NOMO-1 (cell line): ENCODE measurements around the gene MYBBP1A.
"Not testable (repeated sequence)": the region's sequence is repeated elsewhere in the genome, so short reads cannot be mapped to it uniquely, and the experiment has no call there.

Experiments
- DNase-seq, 2 experiments: peaks; one replicate each; lab custom pipeline; 2025; ENCODE audit not compliant: unreplicated experiment in 2 of 2; lab: John Stamatoyannopoulos, UW

MYBBP1A gene, protein sequence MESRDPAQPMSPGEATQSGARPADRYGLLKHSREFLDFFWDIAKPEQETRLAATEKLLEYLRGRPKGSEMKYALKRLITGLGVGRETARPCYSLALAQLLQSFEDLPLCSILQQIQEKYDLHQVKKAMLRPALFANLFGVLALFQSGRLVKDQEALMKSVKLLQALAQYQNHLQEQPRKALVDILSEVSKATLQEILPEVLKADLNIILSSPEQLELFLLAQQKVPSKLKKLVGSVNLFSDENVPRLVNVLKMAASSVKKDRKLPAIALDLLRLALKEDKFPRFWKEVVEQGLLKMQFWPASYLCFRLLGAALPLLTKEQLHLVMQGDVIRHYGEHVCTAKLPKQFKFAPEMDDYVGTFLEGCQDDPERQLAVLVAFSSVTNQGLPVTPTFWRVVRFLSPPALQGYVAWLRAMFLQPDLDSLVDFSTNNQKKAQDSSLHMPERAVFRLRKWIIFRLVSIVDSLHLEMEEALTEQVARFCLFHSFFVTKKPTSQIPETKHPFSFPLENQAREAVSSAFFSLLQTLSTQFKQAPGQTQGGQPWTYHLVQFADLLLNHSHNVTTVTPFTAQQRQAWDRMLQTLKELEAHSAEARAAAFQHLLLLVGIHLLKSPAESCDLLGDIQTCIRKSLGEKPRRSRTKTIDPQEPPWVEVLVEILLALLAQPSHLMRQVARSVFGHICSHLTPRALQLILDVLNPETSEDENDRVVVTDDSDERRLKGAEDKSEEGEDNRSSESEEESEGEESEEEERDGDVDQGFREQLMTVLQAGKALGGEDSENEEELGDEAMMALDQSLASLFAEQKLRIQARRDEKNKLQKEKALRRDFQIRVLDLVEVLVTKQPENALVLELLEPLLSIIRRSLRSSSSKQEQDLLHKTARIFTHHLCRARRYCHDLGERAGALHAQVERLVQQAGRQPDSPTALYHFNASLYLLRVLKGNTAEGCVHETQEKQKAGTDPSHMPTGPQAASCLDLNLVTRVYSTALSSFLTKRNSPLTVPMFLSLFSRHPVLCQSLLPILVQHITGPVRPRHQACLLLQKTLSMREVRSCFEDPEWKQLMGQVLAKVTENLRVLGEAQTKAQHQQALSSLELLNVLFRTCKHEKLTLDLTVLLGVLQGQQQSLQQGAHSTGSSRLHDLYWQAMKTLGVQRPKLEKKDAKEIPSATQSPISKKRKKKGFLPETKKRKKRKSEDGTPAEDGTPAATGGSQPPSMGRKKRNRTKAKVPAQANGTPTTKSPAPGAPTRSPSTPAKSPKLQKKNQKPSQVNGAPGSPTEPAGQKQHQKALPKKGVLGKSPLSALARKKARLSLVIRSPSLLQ (N-terminal part only)

DNA sequence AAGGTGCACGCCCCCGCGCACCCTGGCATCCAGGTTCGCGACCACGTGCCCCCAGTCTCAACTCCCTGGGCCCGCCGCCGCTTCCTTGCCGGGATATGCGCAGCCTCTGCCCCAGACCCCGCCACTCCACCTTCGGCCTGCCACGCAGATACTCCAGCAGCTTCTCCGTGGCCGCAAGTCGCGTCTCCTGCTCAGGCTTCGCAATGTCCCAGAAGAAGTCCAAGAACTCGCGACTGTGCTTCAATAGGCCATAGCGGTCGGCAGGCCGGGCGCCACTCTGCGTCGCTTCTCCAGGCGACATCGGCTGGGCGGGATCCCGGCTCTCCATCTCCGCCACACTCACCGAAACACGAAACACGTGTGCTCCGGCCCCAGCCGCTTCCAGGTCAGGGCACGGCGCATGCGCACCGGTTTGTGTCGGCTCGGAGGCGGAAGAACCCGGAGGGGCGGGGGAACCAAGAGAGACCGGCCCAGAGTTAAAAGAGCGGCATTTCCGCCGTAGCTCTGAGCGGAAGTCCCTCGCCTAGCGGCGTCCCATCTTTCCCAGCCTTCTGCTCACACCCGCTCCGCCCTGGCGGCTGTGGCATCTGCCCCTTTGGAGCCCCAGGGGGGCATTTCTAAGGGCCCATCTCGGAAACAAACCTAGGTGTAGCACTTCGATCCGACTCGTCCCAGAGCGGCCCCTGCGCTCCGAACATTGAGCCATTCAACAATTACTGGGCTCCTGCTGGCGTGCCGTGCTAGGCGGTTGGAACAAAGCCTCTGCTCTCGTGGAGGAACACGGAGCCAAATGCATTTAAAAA is at the start of gene MYBBP1A:
TSS of gene MYBBP1A (minus strand) at position 388 of the 803 bp plus-strand sequence. CDS start at position 328, 60 bp downstream.
- DNase-seq = peak; percentile 96 to 97

DNA sequence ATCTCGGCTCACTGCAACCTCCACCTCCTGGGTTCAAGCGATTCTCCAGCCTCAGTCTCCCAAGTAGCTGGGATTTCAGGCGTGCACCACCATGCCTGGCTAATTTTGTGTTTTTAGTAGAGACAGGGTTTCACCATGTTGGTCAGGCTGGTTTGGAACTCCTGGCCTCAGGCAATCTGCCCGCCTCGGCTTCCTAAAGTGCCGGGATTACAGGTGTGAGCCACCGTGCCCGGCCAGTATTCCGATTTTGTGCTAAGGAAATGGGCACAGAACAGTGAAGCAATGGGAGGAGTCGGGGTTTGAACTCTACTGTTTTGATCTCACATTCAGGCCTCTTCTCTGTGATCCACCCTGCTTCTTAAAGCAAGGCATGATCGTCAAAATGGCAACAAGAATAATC is 49.6 kb upstream of the MYBBP1A start:
- not testable (repeated sequence) for DNase-seq

DNA sequence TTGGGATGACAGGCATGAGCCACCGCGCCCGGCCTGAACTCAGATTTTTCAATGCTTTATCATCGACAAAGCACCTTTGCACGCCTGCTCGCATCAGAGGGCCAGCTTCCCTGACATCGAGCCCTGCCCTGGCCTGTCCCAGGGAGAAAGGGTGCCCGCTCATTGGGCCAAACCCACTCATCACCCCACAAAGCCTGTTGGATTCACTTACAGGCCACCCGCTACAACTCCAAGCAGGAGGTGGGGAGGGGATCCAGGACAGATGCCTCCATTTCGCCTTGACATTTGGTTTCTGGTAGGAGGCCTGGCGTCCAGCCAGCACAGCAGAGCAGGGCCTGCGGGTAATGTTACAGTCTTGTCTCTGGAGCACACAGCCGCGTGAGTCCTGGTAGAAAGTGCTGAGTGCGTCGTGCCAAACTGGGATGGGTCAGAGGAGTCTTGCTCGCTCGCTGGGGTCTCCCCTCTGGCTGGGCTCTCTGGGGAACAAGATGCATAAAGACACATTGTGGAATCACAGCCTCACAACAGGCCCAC is 49.0 kb upstream of the MYBBP1A start:
- no peak for DNase-seq

DNA sequence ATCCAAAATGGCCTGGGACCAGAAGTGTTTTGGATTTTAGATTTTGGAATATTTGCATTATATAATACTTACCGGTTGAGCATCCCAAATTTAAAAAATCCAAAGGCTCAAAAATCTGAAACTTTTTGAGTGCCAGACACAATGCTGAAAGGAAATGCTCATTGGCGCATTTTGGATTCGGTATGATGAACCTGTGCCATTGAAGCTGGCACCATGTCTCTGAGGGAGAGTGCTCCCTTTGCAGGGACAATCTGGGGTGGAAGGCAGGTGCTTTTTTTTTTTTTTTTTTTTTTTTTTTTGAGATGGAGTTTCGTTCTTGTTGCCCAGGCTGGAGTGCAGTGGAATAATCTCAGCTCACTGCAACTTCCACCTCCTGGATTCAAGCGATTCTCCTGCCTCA is 46.9 kb upstream of the MYBBP1A start:
- DNase-seq = no peak

DNA sequence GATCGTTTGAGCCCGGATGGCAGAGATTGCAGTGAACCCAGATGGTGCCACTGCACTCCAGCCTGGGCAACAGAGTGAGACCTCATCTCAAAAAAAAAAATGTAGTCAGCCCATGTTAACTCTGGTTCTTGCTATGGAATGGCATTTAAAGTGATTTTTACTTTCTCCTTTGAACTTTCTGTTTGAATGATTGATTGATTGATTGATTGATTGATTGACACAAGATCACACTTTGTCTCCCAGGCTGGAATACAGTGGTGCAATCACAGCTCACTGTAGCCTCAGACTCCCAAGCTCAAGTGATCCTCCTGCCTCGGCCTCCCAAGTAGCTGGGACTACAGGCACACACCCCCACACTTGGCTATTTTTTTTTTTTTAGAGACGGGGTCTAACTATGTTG is 46.1 kb upstream of the MYBBP1A start:
- DNase-seq = no peak

DNA sequence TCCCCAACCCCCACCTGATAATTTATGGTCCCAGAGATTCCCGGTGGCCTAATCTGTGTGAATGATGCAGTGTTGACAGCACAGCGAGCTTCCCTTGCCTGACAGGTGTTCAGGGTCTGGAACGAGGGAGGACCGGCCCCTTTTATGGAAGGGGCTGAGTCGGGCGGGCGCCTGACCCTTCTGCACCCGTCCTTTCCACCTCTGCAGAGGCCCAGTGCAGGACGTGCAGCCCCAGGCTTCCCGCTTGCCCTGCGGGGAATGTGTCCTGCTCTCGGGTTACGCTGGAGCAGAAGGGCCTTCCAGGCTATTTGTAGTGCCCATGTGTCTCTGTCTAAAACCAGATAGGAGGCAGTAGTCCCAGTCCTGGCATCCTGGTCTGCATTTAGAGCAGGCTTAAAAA is 45.4 kb upstream of the MYBBP1A start:
- no peak for DNase-seq

DNA sequence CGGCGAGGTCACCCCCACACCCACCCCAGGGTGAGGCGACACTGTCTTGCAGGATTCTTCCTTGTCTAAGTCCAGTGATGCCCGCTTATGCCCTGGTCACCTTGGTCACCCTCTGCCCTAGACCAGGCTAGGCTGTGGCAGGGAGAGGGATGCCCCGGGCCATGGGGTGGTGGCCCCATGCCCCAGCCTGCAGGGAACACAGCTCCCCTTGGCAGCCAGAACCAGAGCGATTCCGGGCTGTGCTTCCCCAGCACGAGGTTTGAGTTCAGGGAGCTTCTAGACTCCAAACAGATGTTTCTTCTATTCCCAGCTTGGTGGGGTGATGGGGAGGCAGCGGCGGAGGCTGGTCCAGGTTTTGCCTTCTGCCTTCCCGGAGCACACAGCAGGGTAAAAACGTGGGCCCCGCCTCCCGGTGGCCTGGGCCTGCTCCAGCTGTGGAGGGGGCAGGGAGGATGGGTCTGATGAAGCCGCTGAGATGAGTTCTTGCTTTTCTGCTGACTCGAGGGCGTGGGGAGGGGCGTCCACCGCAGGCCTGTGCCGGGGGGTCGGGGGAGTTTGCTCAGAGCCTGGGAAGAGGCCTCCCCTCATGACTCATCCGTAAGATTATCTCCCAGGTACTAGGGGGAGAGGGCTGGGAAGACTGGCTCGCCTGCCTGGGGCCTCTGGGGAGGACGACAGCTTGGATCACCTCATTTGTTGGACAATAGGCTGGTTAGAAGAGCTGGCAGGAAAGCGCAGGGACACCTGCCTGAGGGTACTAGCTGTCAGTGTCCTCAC is 44.5 kb upstream of the MYBBP1A start:
- no peak for DNase-seq

DNA sequence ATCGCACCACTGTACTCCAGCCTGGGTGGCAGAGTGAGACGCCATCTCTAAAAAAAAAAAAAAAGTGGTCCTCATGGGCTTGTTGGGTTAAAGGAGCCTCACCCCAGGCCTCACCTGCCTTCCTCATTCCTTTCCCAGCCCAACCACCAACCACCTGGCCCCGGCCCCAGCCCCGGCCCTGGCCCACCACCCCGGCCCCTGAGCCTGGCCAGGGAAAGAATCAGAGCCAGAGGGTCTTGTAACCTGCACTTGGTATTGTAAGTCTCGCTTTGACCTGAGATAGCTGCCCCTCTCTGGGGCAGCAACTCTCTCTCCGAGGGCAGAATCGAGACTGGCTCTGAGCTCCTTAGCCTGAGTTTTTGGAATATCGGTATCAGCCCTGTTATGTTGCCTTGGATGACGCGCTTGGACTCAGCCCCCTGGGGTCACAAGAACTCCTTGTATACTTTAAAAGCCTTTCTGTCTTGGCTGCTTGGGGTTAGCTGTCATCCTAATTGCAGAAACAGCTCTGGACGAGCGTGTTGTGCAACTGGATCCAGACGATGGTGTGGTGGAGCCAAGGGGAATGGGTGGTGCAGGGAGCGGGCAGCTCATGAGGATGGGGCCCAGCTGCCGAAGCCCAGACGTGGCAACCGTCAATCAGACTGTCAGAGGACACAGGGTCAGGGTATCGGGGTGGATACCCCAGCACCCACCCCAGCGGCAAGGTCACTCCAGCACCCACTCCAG is 43.8 kb upstream of the MYBBP1A start:
- DNase-seq = no peak

DNA sequence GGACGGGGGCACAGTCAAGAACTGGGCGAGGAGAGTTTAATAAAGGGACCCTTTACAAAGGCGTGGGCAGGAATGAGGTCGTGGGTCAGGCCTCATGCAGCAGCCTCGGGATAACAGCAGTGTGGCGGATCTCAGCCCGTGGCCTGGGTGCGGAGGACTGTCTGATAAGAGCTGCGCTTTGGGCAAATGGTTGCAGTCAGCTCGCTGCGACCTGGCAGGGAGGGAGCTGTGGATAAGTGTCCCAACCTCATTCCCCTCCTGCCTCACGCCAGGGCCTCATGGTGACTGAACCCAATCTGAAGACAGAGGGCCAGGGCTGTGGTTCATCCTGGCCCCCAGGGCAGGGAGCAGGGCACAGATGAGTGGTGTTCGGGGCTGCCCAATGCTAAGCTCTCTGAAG is 42.8 kb upstream of the MYBBP1A start:
- no peak for DNase-seq

DNA sequence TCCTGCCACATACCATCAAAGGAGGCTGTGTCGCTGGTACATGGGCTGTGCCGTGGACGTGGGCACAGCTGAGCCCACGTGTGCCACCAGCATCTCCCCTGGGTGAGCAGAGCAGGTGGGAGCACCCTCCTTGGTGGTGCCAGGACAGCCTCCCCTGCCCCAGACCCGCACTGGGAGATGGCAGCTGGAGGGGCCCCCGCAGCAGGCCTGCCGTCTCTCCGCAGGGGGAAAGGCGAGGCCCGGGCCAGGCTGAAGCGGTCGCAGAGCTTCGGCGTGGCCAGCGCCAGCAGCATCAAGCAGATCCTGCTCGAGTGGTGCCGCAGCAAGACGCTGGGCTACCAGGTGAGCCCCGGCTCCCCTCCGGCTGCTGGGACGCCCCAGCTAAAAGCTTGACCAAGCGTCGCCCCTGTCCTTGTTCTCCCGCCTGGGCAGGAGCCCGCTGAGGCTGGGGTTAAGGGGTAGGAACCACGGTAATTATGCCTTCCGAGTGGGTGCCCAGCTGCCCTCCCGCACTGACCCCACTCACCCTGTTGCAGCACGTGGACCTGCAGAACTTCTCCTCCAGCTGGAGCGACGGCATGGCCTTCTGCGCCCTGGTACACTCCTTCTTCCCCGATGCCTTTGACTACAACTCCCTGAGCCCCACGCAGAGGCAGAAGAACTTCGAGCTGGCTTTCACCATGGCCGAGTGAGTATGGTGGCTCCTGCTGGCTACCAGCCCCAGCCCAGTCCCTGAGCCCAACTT is 41.6 kb upstream of the MYBBP1A start:
- no peak for DNase-seq

DNA sequence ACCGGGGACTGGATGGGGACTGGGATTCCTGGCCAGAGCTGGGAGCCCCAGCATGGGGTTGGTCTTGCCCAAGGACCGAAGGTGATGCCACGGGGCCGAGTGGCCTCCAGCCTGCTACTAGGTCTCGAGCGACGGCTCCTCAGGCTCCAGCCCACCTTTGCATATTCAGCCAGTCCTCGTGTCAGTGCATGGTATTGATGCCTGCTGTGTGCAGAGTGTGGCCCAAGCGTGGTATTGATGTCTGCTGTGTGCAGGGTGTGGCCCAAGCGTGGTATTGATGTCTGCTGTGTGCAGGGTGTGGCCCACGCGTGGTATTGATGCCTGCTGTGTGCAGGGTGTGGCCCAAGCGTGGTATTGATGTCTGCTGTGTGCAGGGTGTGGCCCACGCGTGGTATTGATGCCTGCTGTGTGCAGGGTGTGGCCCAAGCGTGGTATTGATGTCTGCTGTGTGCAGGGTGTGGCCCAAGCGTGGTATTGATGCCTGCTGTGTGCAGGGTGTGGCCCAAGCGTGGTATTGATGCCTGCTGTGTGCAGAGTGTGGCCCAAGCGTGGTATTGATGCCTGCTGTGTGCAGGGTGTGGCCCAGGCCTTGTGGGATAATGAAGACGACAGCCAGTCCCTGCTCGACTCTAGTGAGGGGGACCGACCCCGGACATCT is 40.6 kb upstream of the MYBBP1A start:
- DNase-seq = not testable (repeated sequence)

DNA sequence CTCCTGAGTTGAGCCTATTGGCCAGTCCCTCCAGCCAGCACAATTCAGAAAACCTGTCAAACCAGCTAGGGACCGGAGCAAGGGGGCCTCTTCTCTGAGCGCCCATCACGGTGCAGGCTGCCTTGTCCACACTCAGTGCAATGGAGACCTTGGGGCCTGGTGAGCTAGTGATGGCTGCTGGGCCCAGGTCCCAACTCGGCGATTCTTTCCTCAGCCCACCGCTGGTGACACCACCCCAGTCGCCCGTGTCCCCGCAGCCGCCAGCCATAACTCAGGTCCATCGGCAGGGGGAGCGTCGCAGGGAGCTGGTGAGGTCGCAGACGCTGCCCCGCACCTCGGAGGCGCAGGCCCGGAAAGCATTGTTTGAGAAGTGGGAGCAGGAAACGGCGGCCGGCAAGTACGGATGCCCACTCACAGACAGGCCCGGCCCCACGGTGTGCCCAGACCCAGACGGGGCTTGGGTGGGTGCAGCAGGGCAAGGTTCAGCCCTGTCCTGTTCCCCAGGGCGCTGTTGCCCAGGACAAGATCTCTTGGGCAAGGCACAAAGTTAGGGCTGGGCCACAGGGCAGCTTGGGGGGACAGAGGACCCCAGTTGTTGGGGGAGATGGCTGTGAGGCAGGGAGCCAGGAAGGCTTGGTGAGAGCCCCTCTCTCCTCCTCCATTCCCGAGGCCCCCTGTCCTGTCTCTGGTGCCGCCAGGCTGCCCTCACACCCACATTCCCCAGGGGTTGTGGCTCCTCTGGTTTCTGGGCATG is 39.9 kb upstream of the MYBBP1A start:
- no peak for DNase-seq

DNA sequence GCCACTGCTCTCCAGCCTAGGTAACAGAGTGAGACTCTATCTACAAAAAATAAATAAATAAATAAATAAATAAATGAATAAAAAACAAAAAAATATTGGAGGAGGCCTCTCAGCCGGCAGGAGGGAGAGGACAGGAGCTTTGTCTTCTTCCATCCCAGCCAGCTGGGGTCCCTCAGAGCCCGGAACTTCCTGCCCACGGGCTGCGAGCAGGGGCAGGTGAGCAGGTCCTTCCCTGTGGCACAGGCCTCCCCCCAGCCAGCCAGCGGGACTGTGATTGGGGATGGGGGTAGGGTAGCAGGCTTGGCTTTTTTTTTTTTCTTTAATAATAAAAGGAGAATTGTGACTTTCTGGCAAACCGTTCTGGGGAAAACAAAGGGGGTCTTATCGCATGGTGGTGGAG is 39.2 kb upstream of the MYBBP1A start:
- DNase-seq = no peak

DNA sequence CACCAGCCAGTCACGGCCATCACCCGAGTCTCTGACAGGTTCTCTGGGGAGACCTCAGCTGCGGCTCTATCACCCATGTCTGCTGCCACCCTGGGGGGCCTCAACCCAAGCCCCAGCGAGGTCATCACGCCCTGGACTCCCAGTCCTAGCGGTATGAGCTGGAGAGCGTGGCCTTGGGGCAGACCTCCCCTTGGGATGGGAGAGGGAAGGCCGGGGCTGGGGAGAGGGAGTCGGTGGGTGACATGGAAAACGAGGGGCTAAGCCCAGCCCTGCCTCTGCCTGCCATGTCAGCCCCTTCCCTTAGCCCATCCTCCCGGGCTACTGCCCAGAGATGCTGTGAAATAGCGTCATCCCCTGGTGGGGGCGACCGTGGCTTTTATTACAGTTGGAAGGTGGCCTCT is 37.8 kb upstream of the MYBBP1A start:
- DNase-seq = no peak

DNA sequence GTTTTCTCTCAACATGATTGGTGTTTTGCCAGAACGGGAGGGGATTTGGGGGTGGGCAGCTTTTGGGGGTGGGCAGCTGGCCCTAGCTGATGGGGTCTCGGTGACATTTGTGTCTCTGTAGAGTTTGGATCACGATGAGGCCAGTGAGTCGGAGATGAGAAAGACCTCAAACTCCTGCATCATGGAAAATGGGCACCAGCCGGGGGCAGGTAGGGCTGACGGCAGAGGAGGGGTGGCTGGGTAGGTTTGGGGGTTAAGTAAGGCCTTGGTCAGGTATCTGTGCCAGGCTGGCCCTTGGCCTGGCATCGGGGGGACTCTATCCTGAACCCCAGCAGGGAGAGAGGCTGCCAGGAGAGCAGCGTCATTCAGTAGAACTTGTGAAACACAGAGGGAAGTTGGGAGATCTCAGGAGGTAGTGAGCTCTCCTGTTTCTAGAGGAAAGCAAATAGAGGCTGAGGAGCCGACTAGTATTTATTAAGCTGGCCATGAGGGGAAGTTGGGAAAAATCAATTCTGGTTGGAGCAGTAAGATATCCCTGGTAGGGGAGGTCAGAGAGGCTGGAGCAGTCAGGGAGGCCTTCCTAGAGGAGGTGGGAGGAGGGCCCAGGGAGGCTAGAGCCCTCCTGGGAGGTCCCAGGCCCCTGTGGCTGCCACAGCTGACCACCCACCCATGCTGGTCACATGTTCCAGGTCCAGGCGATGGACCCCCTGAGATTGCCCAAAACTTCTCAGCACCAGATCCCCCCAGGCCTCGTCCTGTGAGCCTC is 37.2 kb upstream of the MYBBP1A start:
- no peak for DNase-seq

DNA sequence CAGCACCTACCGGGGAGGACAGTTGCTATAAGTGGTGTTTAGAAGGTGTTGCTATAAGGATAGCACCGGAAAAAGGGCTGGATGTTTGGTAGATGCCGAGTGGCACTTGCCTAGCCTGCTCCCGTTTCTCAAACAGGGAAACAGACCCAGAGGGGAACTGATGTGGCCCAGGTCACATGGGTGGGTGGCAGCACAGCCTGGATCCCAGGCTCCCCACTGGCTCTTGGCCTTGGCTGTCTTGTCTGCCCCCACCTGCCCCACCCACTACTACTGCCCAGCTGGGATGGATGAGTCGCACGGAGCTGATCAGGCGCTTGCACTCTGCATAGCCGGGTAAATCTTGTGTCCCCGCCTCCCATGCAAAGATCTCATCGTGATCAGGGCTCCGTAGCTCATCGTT is 36.3 kb upstream of the MYBBP1A start:
- DNase-seq = no peak
